Adrenal gland (tissue), 19 donors: ENCODE data around the gene PELI2. TPM values are rescaled to one million over a fixed set of nuclear protein-coding genes. Genes with fewer than 3 reads are reported as not detected.

Experiments
- DNase-seq, 7 donors: peaks; one replicate each; pipeline ENCODE4 v3.0.0-alpha.2; 2019 to 2020
- H3K27ac ChIP-seq, 5 donors: fragments of 200-600 bp; sonication (generic) in 4 of 5; 1 replicate in 3 of 5; 2 replicates in 2 of 5; pipeline versions ENCODE4 v1.5.1 to v1.8.0; 2016 to 2020; ENCODE audit warnings: mild to moderate bottlenecking in 1 of 5
- H3K27me3 ChIP-seq: fragments of 200-600 bp; 2 replicates; pipeline ENCODE4 v1.8.0; 2021
- H3K36me3 ChIP-seq, 2 donors: fragments of 200-600 bp; replicated peaks in 1 of 2; 1 replicate in 1 of 2; 2 replicates in 1 of 2; pipeline versions ENCODE4 v1.5.1 to v1.8.0; 2018 to 2022
- H3K4me1 ChIP-seq, 2 donors: fragments of 200-600 bp; replicated peaks in 1 of 2; 1 replicate in 1 of 2; 2 replicates in 1 of 2; pipeline versions ENCODE4 v1.5.1 to v1.8.0; 2018 to 2021
- H3K4me3 ChIP-seq, 4 donors: fragments of 200-600 bp; sonication (generic) in 3 of 4; one replicate each; pipeline ENCODE4 v1.5.1; 2016 to 2018
- H3K9me3 ChIP-seq, 3 donors: fragments of 200-600 bp; sonication (generic) in 1 of 3; replicated peaks in 1 of 3; 1 replicate in 2 of 3; 2 replicates in 1 of 3; pipeline versions ENCODE4 v1.5.1 to v1.8.0; 2016 to 2021
- CTCF ChIP-seq, 6 experiments: fragments of 450-650 bp in 4 of 6; fragments of 200-600 bp in 2 of 6; sonication (generic) in 1 of 6; IDR thresholded peaks; 1 replicate in 5 of 6; 2 replicates in 1 of 6; pipeline versions ENCODE4 v1.5.1 to v1.8.0; 2016 to 2021; ENCODE audit warnings: antibody characterized with exemption in 6 of 6, mild to moderate bottlenecking in 2 of 6, moderate library complexity in 1 of 6
- POLR2A ChIP-seq, 2 donors: fragments of 450-650 bp; IDR thresholded peaks; one replicate each; pipeline ENCODE4 v1.6.1; 2017; ENCODE audit warnings: antibody characterized with exemption in 2 of 2, mild to moderate bottlenecking in 2 of 2, moderate library complexity in 1 of 2
- WGBS, 4 donors: extraction: QIAGEN DNeasy Blood & Tissue Kit in 2 of 4; methylation state at CpG; one replicate each; pipeline versions ENCODE4 v1.1.5 to v1.1.7; 2013 to 2017; 5-methylcytosine and 5-hydroxymethylcytosine counted together
- intact Hi-C, 2 donors: fragments of 100-400 bp; cut with DNase I; formaldehyde crosslinking; loops; one replicate each; pipeline versions ENCODE4 v1.14.1 to v1.15.0; 2022 to 2023
- long read RNA-seq, 10 donors: library from polyadenylated mRNA in 3 of 10; unstranded in 2 of 10; stranded (forward) in 1 of 10; transcript quantifications; one replicate each; pipeline ENCODE4 v2.0.0 and lab custom pipeline, GENCODE V29; 2021 to 2026
- polyA plus RNA-seq, 3 donors: library from polyadenylated mRNA; stranded (reverse); fragments of 200-250 nt in 2 of 3; fragments of 350-450 nt in 1 of 3; fragmentation: Illumina TruSeq in 1 of 3; extraction: RNeasy Lipid Tissue Mini Kit (QIAGEN cat#74804) in 1 of 3; gene quantifications; one replicate each; pipeline ENCODE4 v1.2.3, GENCODE V29; 2013 to 2014
- total RNA-seq, 9 donors: library from RNA; depleted of rRNA in 4 of 9; stranded (reverse); fragments of >200 nt in 4 of 9; fragments of 120-200 nt in 1 of 9; fragmentation: NEBNext Ultra II Directional in 1 of 9; extraction: Animal tissue kit (Norgen Biotek cat#: 25700) in 1 of 9; gene quantifications; one replicate each; pipeline versions ENCODE4 v1.1.0 to v1.2.4, GENCODE V29; 2013 to 2023
- donor health status: healthy with polysubstance abuse.
- donor health status: Bipolar disorder and iron deficiency.
- donor health status: DM: yes; HTN: yes; CAD: no.
- donor health status: DM: no; HTN: no; CAD: no.
- donor health status: DM: no; HTN: no; CAD: no.
- donor health status: DM: yes; HTN: yes; CAD: no.

The PELI2 gene
- total RNA-seq (10 to 100 TPM in 2 of 9 donors, 1 to 10 TPM in 7; 1.8 to 14.1 (median 6.7) TPM), polyA plus RNA-seq (1 to 10 TPM; 1.4 to 2.7 (median 2.6) TPM)
- long read RNA-seq, donor 1 = 0 reads
- long read RNA-seq, donor 2 = 0 reads
- long read RNA-seq, donor 3 = 0 reads
- long read RNA-seq, donor 4, partial matches to known transcripts = 0 of 2 reads
- long read RNA-seq, donor 4, other reads (novel, unspliced or antisense) = 2 of 2 reads
- long read RNA-seq, donor 5, full-length matches to known transcripts = 1 of 5 reads
- long read RNA-seq, donor 5, partial matches to known transcripts = 0 of 5 reads
- long read RNA-seq, donor 5, other reads (novel, unspliced or antisense) = 4 of 5 reads
- long read RNA-seq, donor 6 = 0 reads
- long read RNA-seq, donor 7 = 0 reads
- long read RNA-seq, donor 8 = 0 reads
- long read RNA-seq, donor 9 = 0 reads
- long read RNA-seq, donor 10 = 0 reads

- Histone ChIP-seq H3K4me3 (peak within 1 kb of the TSS; percentile 64 to 96 (median 82)), H3K27me3 (no peaks in the 10 kb centered on the region), H3K9me3 (no peaks in the 10 kb centered on the region), H3K27ac (peak within 1 kb of the TSS in 4 of 5 donors; percentile 64 to 93 (median 78)), H3K36me3 (no peaks in the 10 kb centered on the region), H3K4me1 (peaks cover 0 to 26% of the 10 kb centered on the region in 2 donors)
- TF ChIP-seq POLR2A (IDR thresholded peaks at IDR 0.05) (peak; percentile 67 to 82), CTCF (IDR thresholded peaks at IDR 0.05) (peak in 1 of 6 experiments; percentile 46)
- 0 to 1% (median 1%) methylated on average over 10 to 96 of the region's 96 CpGs for WGBS, 4 donors
- intact Hi-C loops = no loop called here
- peak; percentile 77 to 82 (median 80) for DNase-seq
Observed at GRCh38 chr14:56117765-56118610, at the start of gene PELI2. PELI2 (plus strand) TSS chr14:56118411; CDS start chr14:56118661, 250 bp downstream.

GRCh38 chr14:56073799-56074198 lies 44.4 kb upstream of the PELI2 start:
- TF ChIP-seq CTCF (IDR thresholded peaks at IDR 0.05) (no peak), POLR2A (IDR thresholded peaks at IDR 0.05) (no peak)
- H3K4me3 ChIP-seq = no peak overlapping the region
- 40 to 72% (median 65%) methylated on average over 3 to 4 of the region's 4 CpGs for WGBS, 4 donors
- no peaks in the 10 kb centered on the region for H3K9me3 ChIP-seq
- intact Hi-C loops = no loop called here
- no peak overlapping the region for H3K27ac ChIP-seq
- DNase-seq = no peak
- H3K36me3 ChIP-seq = no peaks in the 10 kb centered on the region
- no peaks in the 10 kb centered on the region for H3K27me3 ChIP-seq
- H3K4me1 ChIP-seq = no peaks in the 10 kb centered on the region

- H3K27ac ChIP-seq = no peak overlapping the region
- H3K36me3 ChIP-seq = no peaks in the 10 kb centered on the region
- H3K4me1 ChIP-seq = no peaks in the 10 kb centered on the region
- no peaks in the 10 kb centered on the region for H3K27me3 ChIP-seq
- DNase-seq = no peak
- intact Hi-C loops = no loop called here
- no peak overlapping the region for H3K4me3 ChIP-seq
- 56 to 79% (median 67%) methylated on average over 2 of the region's 2 CpGs for WGBS, 4 donors
- TF ChIP-seq CTCF (IDR thresholded peaks at IDR 0.05) = no peak
- no peak for TF ChIP-seq POLR2A (IDR thresholded peaks at IDR 0.05)
- H3K9me3 ChIP-seq = no peaks in the 10 kb centered on the region
Observed at GRCh38 chr14:56075301-56075700, 42.9 kb upstream of the PELI2 start.

- Histone ChIP-seq H3K27me3 (no peaks in the 10 kb centered on the region), H3K4me3 (no peak overlapping the region), H3K36me3 (no peaks in the 10 kb centered on the region), H3K4me1 (no peaks in the 10 kb centered on the region), H3K9me3 (no peaks in the 10 kb centered on the region), H3K27ac (no peak overlapping the region)
- intact Hi-C loops = no loop called here
- WGBS, 4 donors = 82 to 94% (median 84%) methylated on average over 2 of the region's 2 CpGs
- no peak for DNase-seq
- TF ChIP-seq POLR2A (IDR thresholded peaks at IDR 0.05) (no peak), CTCF (IDR thresholded peaks at IDR 0.05) (no peak)
Observed at GRCh38 chr14:56081139-56081538, 37.1 kb upstream of the PELI2 start.
